Measurements from ENCODE around the gene GUCY1A1. TPM values are rescaled to one million over a fixed set of nuclear protein-coding genes. Genes with fewer than 3 reads are reported as not detected.

The GUCY1A1 gene
- total RNA-seq, 1 donor from 2014 or later: 43.0 TPM

- Histone ChIP-seq H3K4me1 (peaks cover 12% of the 10 kb centered on the region), H3K4me3 (no peak overlapping the region), H3K27me3 (ENCODE audit: low read depth) (no peaks in the 10 kb centered on the region), H3K27ac (replicated peaks) (no peak overlapping the region), H3K36me3 (no peaks in the 10 kb centered on the region), H3K9me3 (replicated peaks) (peaks cover 14% of the 10 kb centered on the region)
- intact Hi-C loops (cut with micrococcal nuclease): no loop called here
- DNase-seq: no peak
- no peak for TF ChIP-seq CTCF (IDR thresholded peaks at IDR 0.05; ENCODE audit: borderline replicate concordance)
Measured at GRCh38 chr4:155656025-155656424, 10.6 kb upstream of the GUCY1A1 start.

GRCh38 chr4:155657169-155657568 lies 9.5 kb upstream of the GUCY1A1 start:
- TF ChIP-seq CTCF (IDR thresholded peaks at IDR 0.05; ENCODE audit: borderline replicate concordance): no peak
- no peak overlapping the region for H3K27ac ChIP-seq (replicated peaks)
- DNase-seq: no peak
- H3K36me3 ChIP-seq: no peaks in the 10 kb centered on the region
- H3K27me3 ChIP-seq (ENCODE audit: low read depth): no peaks in the 10 kb centered on the region
- H3K4me1 ChIP-seq: peaks cover 12% of the 10 kb centered on the region
- peaks cover 14% of the 10 kb centered on the region for H3K9me3 ChIP-seq (replicated peaks)
- H3K4me3 ChIP-seq: no peak overlapping the region
- intact Hi-C loops (cut with micrococcal nuclease): no loop called here

GRCh38 chr4:155657985-155658680 lies 8.5 kb upstream of the GUCY1A1 start:
- H3K27ac ChIP-seq (replicated peaks): peak overlapping the region; percentile 48
- intact Hi-C loops (cut with micrococcal nuclease): no loop called here

GRCh38 chr4:155658681-155659064 lies 8.0 kb upstream of the GUCY1A1 start:
- Histone ChIP-seq H3K27me3 (ENCODE audit: low read depth) (no peaks in the 10 kb centered on the region), H3K36me3 (no peaks in the 10 kb centered on the region), H3K9me3 (replicated peaks) (peaks cover 14% of the 10 kb centered on the region), H3K4me3 (no peak overlapping the region), H3K27ac (replicated peaks) (peak overlapping the region; percentile 48), H3K4me1 (peaks cover 12% of the 10 kb centered on the region)
- no peak for DNase-seq
- intact Hi-C loops (cut with micrococcal nuclease): no loop called here
- TF ChIP-seq CTCF (IDR thresholded peaks at IDR 0.05; ENCODE audit: borderline replicate concordance): no peak

More at GRCh38 chr4:155657985-155658680, 8.5 kb upstream of the GUCY1A1 start:
- Histone ChIP-seq H3K27me3 (ENCODE audit: low read depth) (no peaks in the 10 kb centered on the region), H3K36me3 (no peaks in the 10 kb centered on the region), H3K4me3 (no peak overlapping the region), H3K9me3 (replicated peaks) (peaks cover 14% of the 10 kb centered on the region), H3K4me1 (peaks cover 12% of the 10 kb centered on the region)
- DNase-seq: no peak
- TF ChIP-seq CTCF (IDR thresholded peaks at IDR 0.05; ENCODE audit: borderline replicate concordance): no peak

GRCh38 chr4:155659176-155659575 lies 7.5 kb upstream of the GUCY1A1 start:
- H3K27ac ChIP-seq (replicated peaks): peak overlapping the region; percentile 48
- no peak for DNase-seq
- H3K4me3 ChIP-seq: no peak overlapping the region
- H3K4me1 ChIP-seq: peaks cover 12% of the 10 kb centered on the region
- H3K36me3 ChIP-seq: no peaks in the 10 kb centered on the region
- H3K9me3 ChIP-seq (replicated peaks): peaks cover 14% of the 10 kb centered on the region
- H3K27me3 ChIP-seq (ENCODE audit: low read depth): no peaks in the 10 kb centered on the region
- no peak for TF ChIP-seq CTCF (IDR thresholded peaks at IDR 0.05; ENCODE audit: borderline replicate concordance)
- intact Hi-C loops (cut with micrococcal nuclease): no loop called here

Data from left ventricle myocardium inferior (tissue), 1 donor.